Measurements from ENCODE around the gene RASA3. TPM values are rescaled to one million over a fixed set of nuclear protein-coding genes. Genes with fewer than 3 reads are reported as not detected.
"Not testable (repeated sequence)": the region's sequence is repeated elsewhere in the genome, so short reads cannot be mapped to it uniquely, and the experiment has no call there.

The RASA3 gene
- total RNA-seq, 1 donor from 2014 or later = 14.6 TPM

GRCh38 chr13:114104655-114105520, 27.5 kb downstream of the RASA3 start:
- H3K4me3 Mint-ChIP-seq = no peak overlapping the region
- no peaks in the 10 kb centered on the region for H3K9me3 Mint-ChIP-seq
- no peak overlapping the region for H3K27ac Mint-ChIP-seq
- no peak for DNase-seq (ENCODE audit: low spot score in 2 of 2, unreplicated experiment in 2 of 2)
- no peaks in the 10 kb centered on the region for H3K36me3 Mint-ChIP-seq
- H3K4me1 Mint-ChIP-seq = peaks cover 23% of the 10 kb centered on the region
- TF ChIP-seq CTCF (IDR thresholded peaks at IDR 0.05; ENCODE audit: unreplicated experiment) = no peak
- peaks cover 2% of the 10 kb centered on the region for H3K27me3 Mint-ChIP-seq (ENCODE audit: low read depth)

GRCh38 chr13:114103801-114104654, 28.4 kb downstream of the RASA3 start:
- no peak for DNase-seq (ENCODE audit: low spot score in 2 of 2, unreplicated experiment in 2 of 2)
- H3K4me1 Mint-ChIP-seq = peaks cover 21% of the 10 kb centered on the region
- no peak overlapping the region for H3K4me3 Mint-ChIP-seq
- no peaks in the 10 kb centered on the region for H3K36me3 Mint-ChIP-seq
- peaks cover 2% of the 10 kb centered on the region for H3K27me3 Mint-ChIP-seq (ENCODE audit: low read depth)
- no peak for TF ChIP-seq CTCF (IDR thresholded peaks at IDR 0.05; ENCODE audit: unreplicated experiment)
- peak overlapping the region; percentile 34 for H3K27ac Mint-ChIP-seq
- no peaks in the 10 kb centered on the region for H3K9me3 Mint-ChIP-seq

DNA sequence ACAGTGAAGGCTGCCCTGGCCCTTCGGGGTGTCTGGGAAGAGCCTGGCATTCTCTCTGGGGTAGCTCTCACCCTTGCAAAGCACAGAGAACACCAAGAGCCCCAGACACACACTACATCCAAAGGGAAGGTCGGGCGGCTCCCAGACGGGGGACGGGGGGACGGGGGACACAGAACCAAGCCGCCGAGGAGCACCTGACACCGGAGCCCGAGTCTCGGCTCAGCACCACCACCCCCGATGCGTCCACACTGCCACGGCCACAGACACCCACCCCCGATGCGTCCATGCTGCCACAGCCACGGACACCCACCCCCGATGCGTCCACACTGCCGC, 29.2 kb downstream of the RASA3 start:
- H3K4me1 Mint-ChIP-seq = peaks cover 25% of the 10 kb centered on the region
- not testable (repeated sequence) for DNase-seq (ENCODE audit: low spot score in 2 of 2, unreplicated experiment in 2 of 2); H3K27me3 Mint-ChIP-seq (ENCODE audit: low read depth); H3K9me3 Mint-ChIP-seq; H3K27ac Mint-ChIP-seq; H3K36me3 Mint-ChIP-seq; H3K4me3 Mint-ChIP-seq

- H3K9me3 Mint-ChIP-seq = no peaks in the 10 kb centered on the region
- peaks cover 29% of the 10 kb centered on the region for H3K4me1 Mint-ChIP-seq
- no peaks in the 10 kb centered on the region for H3K27me3 Mint-ChIP-seq (ENCODE audit: low read depth)
- DNase-seq (ENCODE audit: low spot score in 2 of 2, unreplicated experiment in 2 of 2) = no peak
- no peak overlapping the region for H3K27ac Mint-ChIP-seq
- TF ChIP-seq CTCF (IDR thresholded peaks at IDR 0.05; ENCODE audit: unreplicated experiment) = no peak
- H3K4me3 Mint-ChIP-seq = no peak overlapping the region
- H3K36me3 Mint-ChIP-seq = no peaks in the 10 kb centered on the region
These were observed 29.7 kb downstream of the RASA3 start for GRCh38 chr13:114102521-114103288.

- no peak overlapping the region for H3K4me3 Mint-ChIP-seq
- H3K4me1 Mint-ChIP-seq = peaks cover 35% of the 10 kb centered on the region
- no peaks in the 10 kb centered on the region for H3K36me3 Mint-ChIP-seq
- no peak for TF ChIP-seq CTCF (IDR thresholded peaks at IDR 0.05; ENCODE audit: unreplicated experiment)
- no peaks in the 10 kb centered on the region for H3K27me3 Mint-ChIP-seq (ENCODE audit: low read depth)
- DNase-seq (ENCODE audit: low spot score in 2 of 2, unreplicated experiment in 2 of 2) = no peak
- no peaks in the 10 kb centered on the region for H3K9me3 Mint-ChIP-seq
- no peak overlapping the region for H3K27ac Mint-ChIP-seq
These were observed 30.3 kb downstream of the RASA3 start for GRCh38 chr13:114102131-114102520.
